ENCODE data around the gene MCF2L2. TPM values are rescaled to one million over a fixed set of nuclear protein-coding genes. Genes with fewer than 3 reads are reported as not detected.
A peak's percentile ranks its signal among the peaks of the same experiment; 100 is the strongest.

The MCF2L2 gene
- total and polyA plus RNA-seq, 9 of the 15 experiments (the other 6 are each of a cell fraction or from before 2014, with no cell fraction given): 0.56 to 4.2 (median 3.0) TPM

DNA sequence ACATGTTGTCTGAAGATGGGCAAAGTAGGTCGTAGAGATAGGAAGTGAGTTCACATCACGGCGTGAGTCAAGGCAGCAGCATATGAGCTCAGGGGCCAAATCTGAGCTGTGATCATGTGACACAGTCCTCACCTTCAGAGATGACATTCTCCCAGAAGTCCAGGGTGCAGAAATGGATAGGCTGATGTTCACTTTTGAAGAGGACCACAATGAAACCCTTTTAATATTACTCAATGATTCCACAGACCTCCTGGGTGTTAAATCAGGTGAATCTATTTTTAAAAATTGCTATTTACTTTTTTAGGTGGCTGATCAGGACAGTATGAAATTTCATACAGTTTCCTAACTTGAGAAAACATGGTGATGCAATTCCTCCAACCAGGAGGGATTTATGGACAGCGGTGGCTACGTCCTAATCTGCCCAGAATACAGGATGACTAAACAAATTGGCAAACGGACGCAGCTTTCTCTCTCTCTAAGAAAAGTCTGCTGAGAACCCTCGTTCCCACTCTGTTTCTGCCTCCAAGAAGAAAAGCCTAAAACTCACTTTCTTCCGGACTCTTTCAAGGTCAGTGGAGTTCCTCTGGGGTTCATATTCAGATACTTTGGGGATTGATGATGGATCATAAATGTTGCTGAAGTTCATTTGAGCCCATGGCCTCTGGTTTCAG is 141.0 kb downstream of the MCF2L2 start:
- peak; percentile 70 for FAIRE-seq
- DNase-seq (ENCODE audit: extremely low read depth in 1 of 4, low spot score in 3 of 4): peak; percentile 33 to 71 (median 52)
- peak; percentile 88 for ATAC-seq
- intact Hi-C loops (cut with micrococcal nuclease) (no loop called here), in situ Hi-C loops (cut with MboI) (no loop called here)
- Histone ChIP-seq H3K9me3 (replicated peaks; ENCODE audit: control insufficient read depth, insufficient read depth, low read depth, low read length) (no peaks in the 10 kb centered on the region), H3K4me3 (peak overlapping the region; percentile 40), H3K9me1 (ENCODE audit: control insufficient read depth, insufficient read depth, low read length) (no peaks in the 10 kb centered on the region), H3K9ac (ENCODE audit: insufficient read depth in 1 of 2, low read depth in 2 of 2, low read length in 2 of 2) (peak overlapping the region; percentile 66 to 80; a peak in 3 of 4 replicates), H3K27ac (ENCODE audit: extremely low read depth, low read depth, low read length) (peak overlapping the region; percentile 86), H4K20me1 (replicated peaks; ENCODE audit: control insufficient read depth, insufficient read depth, low read length) (no peaks in the 10 kb centered on the region), H2AFZ (ENCODE audit: low read depth, low read length) (peak overlapping the region; percentile 95), H3K4me1 (replicated peaks in 1 of 2; ENCODE audit: control insufficient read depth in 2 of 2, insufficient read depth in 2 of 2, low read length in 2 of 2) (peaks cover 0 to 18% of the 10 kb centered on the region in 2 experiments; a peak in 4 of 5 replicates), H3K79me2 (ENCODE audit: control insufficient read depth, insufficient read depth, low read length) (peaks cover 1% of the 10 kb centered on the region; the same call in 1 of the 3 replicates), H3K36me3 (ENCODE audit: control insufficient read depth, insufficient read depth, low read length) (peaks cover 7% of the 10 kb centered on the region; the same call in 1 of the 3 replicates), H3K27me3 (ENCODE audit: control insufficient read depth in 2 of 2, insufficient read depth in 2 of 2, low read length in 2 of 2) (no peaks in the 10 kb centered on the region), H3K4me2 (ENCODE audit: insufficient read depth, low read length) (peak overlapping the region; percentile 64)
- ChIA-PET POLR2A (interaction anchor here (0.6 to 2.3 kb wide), 10 partner anchors 8 to 87 kb away, joined by 3 to 9 read pairs (median 4); no protein-coding TSS in a partner anchor), CTCF (ENCODE audit: low intra/inter-chr PET ratio) (no interaction called here)
- BruUV-seq (replicated peaks): no TSS peak
- 11% methylated on average over 9 of the region's 9 CpGs for WGBS (ENCODE audit: insufficient coverage, low coverage, missing lambda C conversion rate)
- TF ChIP-seq, protein P1, sequence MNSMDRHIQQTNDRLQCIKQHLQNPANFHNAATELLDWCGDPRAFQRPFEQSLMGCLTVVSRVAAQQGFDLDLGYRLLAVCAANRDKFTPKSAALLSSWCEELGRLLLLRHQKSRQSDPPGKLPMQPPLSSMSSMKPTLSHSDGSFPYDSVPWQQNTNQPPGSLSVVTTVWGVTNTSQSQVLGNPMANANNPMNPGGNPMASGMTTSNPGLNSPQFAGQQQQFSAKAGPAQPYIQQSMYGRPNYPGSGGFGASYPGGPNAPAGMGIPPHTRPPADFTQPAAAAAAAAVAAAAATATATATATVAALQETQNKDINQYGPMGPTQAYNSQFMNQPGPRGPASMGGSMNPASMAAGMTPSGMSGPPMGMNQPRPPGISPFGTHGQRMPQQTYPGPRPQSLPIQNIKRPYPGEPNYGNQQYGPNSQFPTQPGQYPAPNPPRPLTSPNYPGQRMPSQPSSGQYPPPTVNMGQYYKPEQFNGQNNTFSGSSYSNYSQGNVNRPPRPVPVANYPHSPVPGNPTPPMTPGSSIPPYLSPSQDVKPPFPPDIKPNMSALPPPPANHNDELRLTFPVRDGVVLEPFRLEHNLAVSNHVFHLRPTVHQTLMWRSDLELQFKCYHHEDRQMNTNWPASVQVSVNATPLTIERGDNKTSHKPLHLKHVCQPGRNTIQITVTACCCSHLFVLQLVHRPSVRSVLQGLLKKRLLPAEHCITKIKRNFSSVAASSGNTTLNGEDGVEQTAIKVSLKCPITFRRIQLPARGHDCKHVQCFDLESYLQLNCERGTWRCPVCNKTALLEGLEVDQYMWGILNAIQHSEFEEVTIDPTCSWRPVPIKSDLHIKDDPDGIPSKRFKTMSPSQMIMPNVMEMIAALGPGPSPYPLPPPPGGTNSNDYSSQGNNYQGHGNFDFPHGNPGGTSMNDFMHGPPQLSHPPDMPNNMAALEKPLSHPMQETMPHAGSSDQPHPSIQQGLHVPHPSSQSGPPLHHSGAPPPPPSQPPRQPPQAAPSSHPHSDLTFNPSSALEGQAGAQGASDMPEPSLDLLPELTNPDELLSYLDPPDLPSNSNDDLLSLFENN (IDR thresholded peaks at IDR 0.05; ENCODE audit: low read depth in 2 of 2, low read length in 2 of 2): no peak
- TF ChIP-seq ZNF644 (tag; IDR thresholded peaks at IDR 0.05; ENCODE audit: low read depth): peak; percentile 74; the same call in 1 of the 2 replicates
- TF ChIP-seq E2F3 (CRISPR knock-in tag; IDR thresholded peaks at IDR 0.05): no peak
- TF ChIP-seq BMI1 (IDR thresholded peaks at IDR 0.05; ENCODE audit: low read length): no peak
- TF ChIP-seq HDAC2 (IDR thresholded peaks at IDR 0.05): 0 out of 2 replicates have a peak, but pooled peaks have one; percentile 17
- TF ChIP-seq JUN (IDR thresholded peaks at IDR 0.05; ENCODE audit: borderline replicate concordance, low read depth, low read length): peak; percentile 54; the same call in 1 of the 2 replicates
- no peak for TF ChIP-seq JUN (CRISPR knock-in tag; IDR thresholded peaks at IDR 0.05; ENCODE audit: borderline replicate concordance)
- TF ChIP-seq TAF7 (tag; IDR thresholded peaks at IDR 0.05): no peak
- TF ChIP-seq, protein P2, sequence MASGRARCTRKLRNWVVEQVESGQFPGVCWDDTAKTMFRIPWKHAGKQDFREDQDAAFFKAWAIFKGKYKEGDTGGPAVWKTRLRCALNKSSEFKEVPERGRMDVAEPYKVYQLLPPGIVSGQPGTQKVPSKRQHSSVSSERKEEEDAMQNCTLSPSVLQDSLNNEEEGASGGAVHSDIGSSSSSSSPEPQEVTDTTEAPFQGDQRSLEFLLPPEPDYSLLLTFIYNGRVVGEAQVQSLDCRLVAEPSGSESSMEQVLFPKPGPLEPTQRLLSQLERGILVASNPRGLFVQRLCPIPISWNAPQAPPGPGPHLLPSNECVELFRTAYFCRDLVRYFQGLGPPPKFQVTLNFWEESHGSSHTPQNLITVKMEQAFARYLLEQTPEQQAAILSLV (tag; IDR thresholded peaks at IDR 0.05): peak; percentile 87
- TF ChIP-seq ZNF778 (CRISPR knock-in tag; IDR thresholded peaks at IDR 0.05): no peak
- TF ChIP-seq FOXK1 (CRISPR knock-in tag; IDR thresholded peaks at IDR 0.05; ENCODE audit: borderline replicate concordance): no peak
- TF ChIP-seq POLR2A (conservative IDR thresholded peaks at IDR 0.05): peak; percentile 59
- peak in 1 of 2 experiments; percentile 33; a peak in 2 of 4 replicates for TF ChIP-seq RAD21 (CRISPR knock-in tag; conservative IDR thresholded peaks at IDR 0.05 in 1 of 2, IDR thresholded peaks at IDR 0.05 in 1 of 2)
- no peak for TF ChIP-seq STAG1 (CRISPR knock-in tag; IDR thresholded peaks at IDR 0.05; ENCODE audit: borderline replicate concordance)
- no peak for TF ChIP-seq IRF2 (CRISPR knock-in tag; IDR thresholded peaks at IDR 0.05)
- TF ChIP-seq RBM25 (IDR thresholded peaks at IDR 0.05; ENCODE audit: low read depth, low read length, severe bottlenecking): no peak
- peak; percentile 49; the same call in 1 of the 2 replicates for TF ChIP-seq CTBP1 (IDR thresholded peaks at IDR 0.05; ENCODE audit: borderline replicate concordance)
- TF ChIP-seq EHMT2 (IDR thresholded peaks at IDR 0.05): no peak
- TF ChIP-seq NFE2 (IDR thresholded peaks at IDR 0.05; ENCODE audit: low read depth): peak; percentile 90
